B cell (primary cell): ENCODE data around the gene CPNE5. TPM values are rescaled to one million over a fixed set of nuclear protein-coding genes. Genes with fewer than 3 reads are reported as not detected.

Experiments used
- ATAC-seq: fragments of 200-7000 bp; cut with Tn5 transposase; one replicate; pipeline ENCODE4 v1.10.0; 2021; ENCODE audit warnings: low read depth, mild to moderate bottlenecking, moderate number of reproducible peaks, moderate library complexity
- CTCF ChIA-PET: fragments of 350-600 bp; sonication (Branson Sonifier 250); formaldehyde crosslinking; loops from one replicate; lab custom pipeline; 2021; ENCODE audit warnings: antibody characterized with exemption, inconsistent platforms; lab: Charles Lee
- POLR2A ChIA-PET: fragments of 350-600 bp; sonication (Branson Sonifier 250); formaldehyde crosslinking; loops from one replicate; lab custom pipeline; 2021; ENCODE audit warnings: antibody characterized with exemption; lab: Charles Lee
- DNase-seq: peaks from one replicate; pipeline ENCODE4 v3.0.0; 2013
- H2AFZ ChIP-seq: 2 replicates; pipeline ENCODE4 v1.6.1; 2012; ENCODE audit warnings: mild to moderate bottlenecking, low read depth, low read length; ENCODE audit not compliant: insufficient read depth, poor library complexity, severe bottlenecking
- H3K27ac ChIP-seq, 2 donors: 1 replicate in 1 of 2; 2 replicates in 1 of 2; pipeline ENCODE4 v1.5.1; 2012 to 2013; ENCODE audit warnings: low read length in 2 of 2, mild to moderate bottlenecking in 2 of 2, moderate library complexity in 1 of 2
- H3K27me3 ChIP-seq, 4 experiments: fragments of 200-600 bp in 1 of 4; sonication (generic) in 1 of 4; replicated peaks in 1 of 4; 1 replicate in 2 of 4; 2 replicates in 2 of 4; pipeline versions ENCODE4 v1.6.1 to v1.7.0; 2013 to 2016; ENCODE audit warnings: low read length in 3 of 4, mild to moderate bottlenecking in 2 of 4, mixed read lengths in 1 of 4, moderate library complexity in 1 of 4; ENCODE audit not compliant: insufficient read depth in 4 of 4, control insufficient read depth in 3 of 4; ENCODE audit errors: control extremely low read depth in 1 of 4
- H3K36me3 ChIP-seq, 2 experiments: replicated peaks in 1 of 2; 1 replicate in 1 of 2; 2 replicates in 1 of 2; pipeline versions ENCODE4 v1.6.1 to v1.7.1; 2013; ENCODE audit warnings: low read length in 1 of 2; ENCODE audit not compliant: insufficient read depth in 2 of 2, control insufficient read depth in 1 of 2; ENCODE audit errors: control extremely low read depth in 1 of 2, extremely low read depth in 1 of 2
- H3K4me1 ChIP-seq, 2 donors: fragments of 200-600 bp in 1 of 2; sonication (generic) in 1 of 2; 1 replicate in 1 of 2; 2 replicates in 1 of 2; pipeline versions ENCODE4 v1.5.1 to v1.6.1; 2013 to 2017; ENCODE audit warnings: low read length in 2 of 2; ENCODE audit not compliant: control insufficient read depth in 2 of 2, insufficient read depth in 2 of 2
- H3K4me2 ChIP-seq: replicated peaks from 2 replicates; pipeline ENCODE3; 2012; ENCODE audit warnings: mild to moderate bottlenecking, low read depth, low read length; ENCODE audit not compliant: poor library complexity, severe bottlenecking
- H3K4me3 ChIP-seq, 5 experiments: fragments of 200-600 bp in 1 of 5; sonication (generic) in 1 of 5; 1 replicate in 3 of 5; 2 replicates in 2 of 5; pipeline versions ENCODE4 v1.5.1 to v1.7.0; 2011 to 2016; ENCODE audit warnings: low read length in 4 of 5, mild to moderate bottlenecking in 4 of 5, low read depth in 2 of 5, control low read depth in 1 of 5, moderate library complexity in 1 of 5; ENCODE audit not compliant: insufficient read depth in 1 of 5; ENCODE audit errors: control extremely low read depth in 1 of 5, extremely low read depth in 1 of 5
- H3K79me2 ChIP-seq: fragments of 200-600 bp; sonication (generic); one replicate; pipeline ENCODE4 v1.6.0; 2016; ENCODE audit warnings: low read length; ENCODE audit not compliant: control insufficient read depth, insufficient read depth
- H3K9ac ChIP-seq: fragments of 200-600 bp; sonication (generic); 2 replicates; pipeline ENCODE4 v1.6.1; 2017; ENCODE audit warnings: mild to moderate bottlenecking, low read length, moderate library complexity
- H3K9me3 ChIP-seq, 3 donors: one replicate each; pipeline versions ENCODE4 v1.6.1 to v1.7.1; 2013; ENCODE audit warnings: low read length in 2 of 3; ENCODE audit not compliant: control insufficient read depth in 2 of 3, insufficient read depth in 1 of 3; ENCODE audit errors: control extremely low read depth in 1 of 3
- H4K20me1 ChIP-seq: 2 replicates; pipeline ENCODE4 v1.6.0; 2012; ENCODE audit warnings: mild to moderate bottlenecking, low read length; ENCODE audit not compliant: insufficient read depth, control insufficient read depth, poor library complexity, severe bottlenecking
- H3K27ac Mint-ChIP-seq: one replicate; pipeline ENCODE4 v1.8.0; 2021; ENCODE audit warnings: mixed read lengths
- H3K27me3 Mint-ChIP-seq: one replicate; pipeline ENCODE4 v1.8.0; 2021; ENCODE audit warnings: mixed read lengths
- H3K4me1 Mint-ChIP-seq: one replicate; pipeline ENCODE4 v1.8.0; 2021; ENCODE audit warnings: mixed read lengths
- H3K4me3 Mint-ChIP-seq: one replicate; pipeline ENCODE4 v1.8.0; 2021; ENCODE audit warnings: mixed read lengths
- H3K9me3 Mint-ChIP-seq: one replicate; pipeline ENCODE4 v1.8.0; 2022; ENCODE audit warnings: mixed read lengths; ENCODE audit not compliant: insufficient read depth
- CTCF ChIP-seq: fragments of 200-600 bp; IDR thresholded peaks from one replicate; pipeline ENCODE4 v1.8.0; 2022; ENCODE audit warnings: antibody characterized with exemption, mild to moderate bottlenecking
- EZH2 ChIP-seq: IDR thresholded peaks from 2 replicates; pipeline ENCODE4 v1.6.1; 2012; ENCODE audit warnings: borderline replicate concordance, low read depth, mild to moderate bottlenecking, moderate library complexity, low read length; ENCODE audit not compliant: insufficient read depth, poor library complexity, severe bottlenecking
- WGBS: methylation state at CpG from one replicate; pipeline ENCODE4 v1.1.5; 2013; ENCODE audit warnings: missing lambda C conversion rate; ENCODE audit not compliant: insufficient coverage; 5-methylcytosine and 5-hydroxymethylcytosine counted together
- intact Hi-C: fragments of 100-400 bp; cut with micrococcal nuclease; formaldehyde crosslinking; loops from one replicate; pipeline ENCODE4 v1.10.0; 2022
- polyA plus RNA-seq: library from polyadenylated mRNA; depleted of rRNA; stranded (reverse); fragments of >200 nt; gene quantifications from 2 replicates; pipeline ENCODE4 v1.2.3, GENCODE V29; 2012
- total RNA-seq, 2 donors: library from RNA; stranded (reverse); fragments of 120-200 nt in 1 of 2; gene quantifications; 1 replicate in 1 of 2; 2 replicates in 1 of 2; pipeline versions ENCODE4 v1.2.3 to v1.2.4, GENCODE V29; 2013 to 2022

CPNE5 gene
- total and polyA plus RNA-seq, 2 donors (not counting 1 experiment from before 2014, with no cell fraction given): 49.8 to 357 TPM

- intact Hi-C loops: loop anchor here (5.0 kb wide), 2 partner anchors 208 to 252 kb away; partner anchors contain the start of genes FGD2 and STK38
- Histone ChIP-seq H4K20me1 (no peaks in the 10 kb centered on the region), H3K4me1 (peaks cover 81 to 94% of the 10 kb centered on the region in 2 donors), H3K4me3 (peak overlapping the region; percentile 30 to 91 (median 54)), H2AFZ (no peak overlapping the region), H3K27me3 (no peaks in the 10 kb centered on the region), H3K4me2 (peak overlapping the region; percentile 89), H3K36me3 (peaks cover 0 to 44% of the 10 kb centered on the region in 2 experiments), H3K79me2 (peaks cover 36% of the 10 kb centered on the region), H3K9ac (peak overlapping the region; percentile 79), H3K9me3 (peaks cover 0 to 7% (median 0%) of the 10 kb centered on the region in 3 donors), H3K27ac (peak overlapping the region; percentile 91 to 95)
- peak overlapping the region; percentile 86 for H3K4me3 Mint-ChIP-seq
- no peaks in the 10 kb centered on the region for H3K9me3 Mint-ChIP-seq
- DNase-seq (peak; percentile 89), ATAC-seq (peak; percentile 48)
- WGBS: 21% methylated on average over 17 of the region's 19 CpGs
- peaks cover 88% of the 10 kb centered on the region for H3K4me1 Mint-ChIP-seq
- TF ChIP-seq EZH2 (no peak), CTCF (no peak)
- POLR2A ChIA-PET: interaction anchor here (0.7 to 3.2 kb wide), 9 partner anchors 11 to 157 kb away, joined by 3 to 28 read pairs (median 4); partner anchors contain the start of gene CDKN1A
- CTCF ChIA-PET: interaction anchor here (0.6 to 9.5 kb wide), 18 partner anchors 10 to 434 kb away, joined by 3 to 215 read pairs (median 4); partner anchors contain the start of gene CDKN1A
- H3K27ac Mint-ChIP-seq: peak overlapping the region; percentile 85
- H3K27me3 Mint-ChIP-seq: no peaks in the 10 kb centered on the region
Measured at GRCh38 chr6:36755435-36756348, 83.6 kb downstream of the CPNE5 start.
